Sigmoid colon (tissue), 7 donors: ENCODE results near the gene TM4SF1. TPM values are rescaled to one million over a fixed set of nuclear protein-coding genes. Genes with fewer than 3 reads are reported as not detected.
A peak's percentile ranks its signal among the peaks of the same experiment; 100 is the strongest.
"Not testable (repeated sequence)": the region's sequence is repeated elsewhere in the genome, so short reads cannot be mapped to it uniquely, and the experiment has no call there.

Experiments used
- DNase-seq: peaks from one replicate; pipeline ENCODE4 v3.0.0-alpha.2; 2019
- H3K27ac ChIP-seq, 4 donors: fragments of 200-600 bp; sonication (generic); one replicate each; pipeline ENCODE4 v1.5.1; 2016 to 2019; ENCODE audit warnings: mild to moderate bottlenecking in 1 of 4
- H3K27me3 ChIP-seq, 3 donors: fragments of 200-600 bp; sonication (generic); one replicate each; pipeline ENCODE4 v1.5.1; 2019; ENCODE audit warnings: mild to moderate bottlenecking in 1 of 3
- H3K36me3 ChIP-seq, 4 donors: fragments of 200-600 bp; sonication (generic); one replicate each; pipeline ENCODE4 v1.5.1; 2016 to 2019
- H3K4me1 ChIP-seq, 4 donors: fragments of 200-600 bp; sonication (generic); one replicate each; pipeline ENCODE4 v1.5.1; 2017 to 2019
- H3K4me3 ChIP-seq, 4 donors: fragments of 200-600 bp; sonication (generic); one replicate each; pipeline ENCODE4 v1.5.1; 2017 to 2019; ENCODE audit warnings: mild to moderate bottlenecking in 2 of 4, moderate library complexity in 1 of 4
- H3K9me3 ChIP-seq, 4 donors: fragments of 200-600 bp in 3 of 4; sonication (generic) in 3 of 4; one replicate each; pipeline versions ENCODE4 v1.5.1 to v1.6.1; 2013 to 2019
- CTCF ChIP-seq, 4 experiments: fragments of 450-650 bp in 3 of 4; fragments of 200-600 bp in 1 of 4; IDR thresholded peaks; one replicate each; pipeline ENCODE4 v1.5.1; 2016 to 2019; ENCODE audit warnings: antibody characterized with exemption in 4 of 4, mild to moderate bottlenecking in 3 of 4, moderate library complexity in 2 of 4
- EP300 ChIP-seq, 4 donors: sonication (generic); formaldehyde crosslinking; IDR thresholded peaks; one replicate each; pipeline ENCODE4 v1.6.1; 2017; ENCODE audit warnings: antibody characterized with exemption in 4 of 4
- POLR2A ChIP-seq, 2 donors: fragments of 450-650 bp; IDR thresholded peaks; one replicate each; pipeline ENCODE4 v1.6.1; 2016; ENCODE audit warnings: antibody characterized with exemption in 2 of 2, mild to moderate bottlenecking in 2 of 2, moderate library complexity in 2 of 2
- POLR2AphosphoS5 ChIP-seq, 4 donors: sonication (generic); formaldehyde crosslinking; IDR thresholded peaks; one replicate each; pipeline ENCODE4 v1.6.1; 2017; ENCODE audit warnings: antibody characterized with exemption in 4 of 4
- WGBS, 2 donors: extraction: QIAGEN DNeasy Blood & Tissue Kit; methylation state at CpG; one replicate each; pipeline ENCODE4 v1.1.7; 2013; 5-methylcytosine and 5-hydroxymethylcytosine counted together
- intact Hi-C: fragments of 100-400 bp; cut with DNase I; formaldehyde crosslinking; loops from one replicate; pipeline ENCODE4 v1.15.1; 2023
- polyA plus RNA-seq, 3 donors: library from polyadenylated mRNA; stranded (reverse); fragments of 200-250 nt; gene quantifications; one replicate each; pipeline ENCODE4 v1.2.3, GENCODE V29; 2013
- total RNA-seq, 4 donors: library from RNA; depleted of rRNA; stranded (reverse); fragments of >200 nt; gene quantifications; one replicate each; pipeline ENCODE4 v1.1.0, GENCODE V29; 2016
- donor health status: healthy with polysubstance abuse.
- donor health status: Bipolar disorder and iron deficiency.
- donor health status: healthy.

TM4SF1 gene
- total and polyA plus RNA-seq, 7 donors, result 18.0 to 76.2 (median 35.6) TPM

DNA sequence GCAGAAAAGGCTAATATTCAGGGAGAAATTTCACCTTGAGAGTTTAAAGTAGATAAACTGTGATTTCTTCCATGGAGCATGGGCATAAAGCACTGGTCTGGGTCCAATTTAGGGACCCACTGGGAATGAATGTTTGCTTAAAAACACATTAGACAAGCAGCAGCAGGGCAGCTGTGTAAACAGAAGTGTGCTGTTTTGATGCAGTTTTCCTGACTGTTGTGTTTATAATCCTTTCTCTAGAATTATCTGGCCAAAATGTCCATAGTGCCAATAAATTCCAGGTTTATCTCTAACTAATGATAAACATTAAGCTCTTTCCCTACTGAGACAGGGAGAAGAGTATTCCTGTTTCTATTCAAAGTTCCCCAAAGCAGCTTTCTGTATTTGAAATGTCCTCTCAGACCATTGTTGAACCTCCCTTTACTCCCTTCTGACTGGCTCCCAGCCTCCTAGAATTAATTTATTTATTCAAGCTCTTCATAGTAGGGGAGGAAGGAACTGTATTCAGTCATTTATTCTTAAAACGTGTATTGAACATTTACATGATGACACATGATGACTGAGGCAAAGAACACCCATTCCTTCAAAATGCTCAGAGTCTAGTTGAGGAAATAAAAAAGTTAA lies 37.0 kb downstream of the TM4SF1 start:
- 1 to 10% methylated on average over 1 of the region's 1 CpG for WGBS, 2 donors
- Histone ChIP-seq H3K9me3 (no peaks in the 10 kb centered on the region), H3K4me3 (no peak overlapping the region), H3K27ac (peak overlapping the region; percentile 13 to 79 (median 54)), H3K36me3 (no peaks in the 10 kb centered on the region), H3K4me1 (peaks cover 0 to 12% (median 9%) of the 10 kb centered on the region in 4 donors), H3K27me3 (no peaks in the 10 kb centered on the region)
- no peak for TF ChIP-seq CTCF (IDR thresholded peaks at IDR 0.05)
- intact Hi-C loops, result no loop called here
- no peak for DNase-seq

GRCh38 chr3:149339931-149340309 lies 37.5 kb downstream of the TM4SF1 start:
- Histone ChIP-seq H3K27me3 (no peaks in the 10 kb centered on the region), H3K9me3 (no peaks in the 10 kb centered on the region), H3K4me3 (no peak overlapping the region), H3K27ac (peak overlapping the region; percentile 13 to 79 (median 54)), H3K36me3 (no peaks in the 10 kb centered on the region), H3K4me1 (peaks cover 0 to 12% (median 9%) of the 10 kb centered on the region in 4 donors)
- TF ChIP-seq CTCF (IDR thresholded peaks at IDR 0.05) (no peak), EP300 (IDR thresholded peaks at IDR 0.05) (peak in 2 of 4 donors; percentile 21 to 22), POLR2AphosphoS5 (IDR thresholded peaks at IDR 0.05) (peak; percentile 32 to 75 (median 48))
- 13% methylated on average over 5 of the region's 5 CpGs for WGBS, 2 donors
- intact Hi-C loops, result no loop called here
- DNase-seq, result peak; percentile 85

- H3K4me3 ChIP-seq, DNase-seq, H3K9me3 ChIP-seq, H3K27me3 ChIP-seq, intact Hi-C loops, H3K36me3 ChIP-seq, H3K27ac ChIP-seq: not testable (repeated sequence)
- H3K4me1 ChIP-seq, result peaks cover 0 to 12% (median 9%) of the 10 kb centered on the region in 4 donors
- WGBS, 2 donors, result 85 to 89% methylated on average over 1 of the region's 1 CpG
Observed at GRCh38 chr3:149337486-149337885, 40.0 kb downstream of the TM4SF1 start.

DNA sequence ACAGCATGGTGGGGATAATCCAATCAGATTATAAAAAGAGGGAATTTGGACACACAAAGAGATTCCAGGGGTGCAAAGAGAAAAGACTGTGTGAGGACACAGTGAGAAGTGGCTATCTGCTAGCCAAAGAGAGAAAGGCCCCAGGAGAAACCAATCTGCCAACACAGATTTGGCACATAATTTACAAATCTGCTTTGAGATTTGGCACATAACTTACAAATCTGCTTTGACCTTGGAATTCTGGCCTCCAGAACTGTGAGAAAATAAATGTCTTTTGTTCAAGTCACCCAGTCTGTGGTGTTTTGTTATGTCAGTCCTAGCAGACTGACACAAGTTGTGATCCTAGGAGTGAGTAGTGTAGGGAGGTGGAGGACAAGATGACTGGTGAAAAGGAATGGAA lies 40.5 kb downstream of the TM4SF1 start:
- Histone ChIP-seq H3K9me3 (no peaks in the 10 kb centered on the region), H3K27ac (no peak overlapping the region), H3K4me1 (peaks cover 0 to 12% (median 9%) of the 10 kb centered on the region in 4 donors), H3K27me3 (no peaks in the 10 kb centered on the region), H3K4me3 (no peak overlapping the region), H3K36me3 (no peaks in the 10 kb centered on the region)
- no peak for TF ChIP-seq POLR2AphosphoS5 (IDR thresholded peaks at IDR 0.05)
- TF ChIP-seq EP300 (IDR thresholded peaks at IDR 0.05), result no peak
- TF ChIP-seq CTCF (IDR thresholded peaks at IDR 0.05), result no peak
- no peak for DNase-seq
- intact Hi-C loops, result no loop called here

DNA sequence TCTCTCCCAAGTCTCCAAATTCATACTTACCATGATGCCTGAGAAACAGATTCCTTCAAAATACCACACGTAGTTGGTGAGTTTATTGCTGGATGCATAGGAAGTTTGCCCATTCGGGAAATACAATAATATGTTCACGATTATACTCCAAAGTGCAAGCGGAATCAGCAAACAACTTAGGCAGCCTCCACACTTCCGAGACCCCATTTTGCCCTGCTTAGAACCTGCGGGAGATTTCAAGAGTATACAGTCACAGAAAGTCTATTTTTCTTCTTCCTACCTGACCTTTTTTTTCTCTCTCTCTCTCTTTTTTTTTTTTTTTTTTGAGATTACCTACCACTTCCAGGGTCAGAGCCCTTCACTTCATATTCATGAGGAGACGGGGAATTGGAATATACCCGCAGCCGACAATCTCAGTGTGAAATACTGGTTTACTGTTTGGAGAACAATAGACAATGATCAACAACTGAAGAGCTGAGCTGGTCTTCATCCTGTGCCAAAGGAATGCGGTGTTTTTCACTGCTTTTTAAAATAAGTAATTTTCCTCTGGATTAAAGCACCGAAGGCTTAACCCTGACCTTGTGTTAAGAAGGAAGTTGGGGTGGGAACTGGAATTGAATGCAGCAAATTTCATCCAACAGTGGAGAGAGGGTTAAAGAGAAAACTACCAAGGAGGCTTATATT lies 44.1 kb downstream of the TM4SF1 start, which contains the start of gene TM4SF18:
Gene TM4SF18 (minus strand): TSS at position 461 of the 684 bp plus-strand sequence. CDS start 254 bp downstream, at position 207.
- H3K4me3 ChIP-seq, result peak within 1 kb of the TSS in 1 of 4 donors; percentile 4
- 83 to 85% methylated on average over 11 of the region's 11 CpGs for WGBS, 2 donors

More for the DNA sequence above, 44.1 kb downstream of the TM4SF1 start, which contains the start of gene TM4SF18:
- DNase-seq, result no peak
- no peaks in the 10 kb centered on the region for H3K9me3 ChIP-seq
- H3K27me3 ChIP-seq, result no peaks in the 10 kb centered on the region
- H3K27ac ChIP-seq, result peak within 1 kb of the TSS in 1 of 4 donors; percentile 41
- TF ChIP-seq POLR2AphosphoS5 (IDR thresholded peaks at IDR 0.05) (no peak), CTCF (IDR thresholded peaks at IDR 0.05) (no peak), POLR2A (IDR thresholded peaks at IDR 0.05) (no peak), EP300 (IDR thresholded peaks at IDR 0.05) (no peak)
- H3K4me1 ChIP-seq, result no peaks in the 10 kb centered on the region
- intact Hi-C loops, result no loop called here
- no peaks in the 10 kb centered on the region for H3K36me3 ChIP-seq
